ENCODE measurements around the gene UNC13D.

UNC13D gene

GRCh38 chr17:75832652-75833400 lies 11.4 kb downstream of the UNC13D start:
- peak; percentile 51 for DNase-seq

- peak; percentile 76 for DNase-seq
These were observed 12.0 kb downstream of the UNC13D start for GRCh38 chr17:75832164-75832651.

- no peak for DNase-seq
These were observed 13.1 kb downstream of the UNC13D start for GRCh38 chr17:75831032-75831571.

- peak; percentile 31 for DNase-seq
These were observed 13.8 kb downstream of the UNC13D start for GRCh38 chr17:75830164-75831031.

DNA sequence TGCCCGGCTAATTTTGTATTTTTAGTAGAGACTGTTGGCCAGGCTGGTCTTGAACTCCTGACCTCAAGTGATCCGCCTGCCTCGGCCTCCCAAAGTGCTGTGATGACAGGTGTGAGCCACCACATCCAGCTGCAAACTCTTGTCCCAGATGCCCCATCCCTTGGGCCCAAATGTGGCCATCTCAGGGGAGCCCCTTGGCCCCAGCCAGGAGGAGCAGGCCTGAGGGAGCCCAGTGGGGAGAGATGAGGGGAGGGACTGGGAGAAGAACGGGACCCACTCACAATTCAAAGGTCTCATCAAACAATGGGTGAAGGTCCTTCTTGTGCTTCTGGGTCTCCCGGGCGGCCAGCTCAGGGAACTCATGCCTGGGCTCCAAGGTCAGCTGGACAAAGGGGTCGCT lies 14.5 kb downstream of the UNC13D start:
- no peak for DNase-seq

DNA sequence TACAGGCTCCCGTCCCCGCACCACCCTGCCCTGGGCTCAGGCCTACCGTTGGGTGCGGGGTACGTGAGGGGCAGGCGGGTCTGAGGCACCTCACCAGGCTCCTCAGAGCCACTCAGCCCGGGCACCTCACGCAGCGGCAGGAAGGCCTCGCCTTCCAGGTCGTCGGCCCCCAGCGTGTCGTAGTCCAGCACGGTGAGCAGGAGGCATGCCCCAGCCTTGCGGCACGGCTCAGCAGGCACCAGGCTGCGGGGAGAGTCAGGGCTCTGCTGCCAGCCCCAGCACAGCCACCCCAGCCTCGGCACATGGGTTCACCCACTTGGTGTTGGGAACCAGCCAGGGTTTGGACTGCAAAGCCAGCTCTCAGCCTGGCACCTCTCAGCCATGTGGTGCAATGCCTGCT lies 15.5 kb downstream of the UNC13D start:
- no peak for DNase-seq

DNA sequence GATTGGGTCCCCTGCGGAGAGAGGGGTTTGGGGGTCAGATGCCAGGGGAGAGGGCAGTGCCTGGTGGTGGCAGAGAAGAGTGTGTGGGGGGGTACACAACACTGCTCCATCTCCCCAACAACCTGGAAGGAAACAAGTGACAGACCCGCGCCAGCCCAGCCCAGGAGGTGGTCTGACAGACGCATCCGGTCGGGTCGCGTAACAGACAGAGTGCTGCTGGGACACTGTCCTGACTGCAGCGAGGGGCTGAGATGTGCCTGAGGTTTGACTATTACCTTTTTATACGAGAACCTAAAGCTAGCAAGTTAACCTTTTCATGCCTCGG lies 16.2 kb downstream of the UNC13D start:
- DNase-seq: no peak

GRCh38 chr17:75827308-75828075 lies 16.7 kb downstream of the UNC13D start:
- DNase-seq: peak; percentile 79

DNA sequence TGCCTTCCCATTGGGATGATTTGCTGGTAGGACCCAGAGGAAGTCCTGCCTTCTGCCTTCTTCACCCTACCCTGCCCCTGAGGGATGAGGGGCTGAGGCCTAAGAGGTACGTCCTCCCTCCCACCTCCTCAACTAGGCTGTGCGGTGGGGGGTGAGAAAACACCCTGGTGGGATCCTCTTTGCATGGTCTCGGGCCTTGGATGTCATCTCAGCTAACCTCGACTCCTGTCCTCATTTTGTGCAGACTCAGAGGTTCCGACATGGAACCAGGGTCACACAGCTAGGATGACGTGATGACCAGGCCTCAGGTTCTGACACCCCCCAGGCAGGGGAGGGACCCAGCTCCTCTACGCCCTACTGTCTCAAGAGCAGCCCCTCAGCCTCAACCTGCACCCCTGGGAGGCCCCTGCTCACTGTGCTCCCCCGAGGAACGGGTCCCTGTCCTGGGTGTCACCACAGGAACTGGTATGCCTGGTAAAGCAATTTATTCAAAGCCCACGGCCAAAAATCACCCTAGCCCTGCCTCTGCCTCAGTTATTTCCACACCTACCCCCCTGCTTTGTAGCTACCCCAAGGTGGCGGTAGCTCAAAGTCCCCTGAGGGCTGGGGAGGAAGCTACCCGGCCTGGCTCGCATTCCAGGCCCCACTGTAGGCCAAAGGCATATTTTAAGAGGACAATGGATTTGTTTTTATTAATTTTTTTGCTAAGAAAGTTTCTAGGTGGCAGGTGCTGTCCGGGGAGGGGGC lies 17.5 kb downstream of the UNC13D start:
- no peak for DNase-seq

DNA sequence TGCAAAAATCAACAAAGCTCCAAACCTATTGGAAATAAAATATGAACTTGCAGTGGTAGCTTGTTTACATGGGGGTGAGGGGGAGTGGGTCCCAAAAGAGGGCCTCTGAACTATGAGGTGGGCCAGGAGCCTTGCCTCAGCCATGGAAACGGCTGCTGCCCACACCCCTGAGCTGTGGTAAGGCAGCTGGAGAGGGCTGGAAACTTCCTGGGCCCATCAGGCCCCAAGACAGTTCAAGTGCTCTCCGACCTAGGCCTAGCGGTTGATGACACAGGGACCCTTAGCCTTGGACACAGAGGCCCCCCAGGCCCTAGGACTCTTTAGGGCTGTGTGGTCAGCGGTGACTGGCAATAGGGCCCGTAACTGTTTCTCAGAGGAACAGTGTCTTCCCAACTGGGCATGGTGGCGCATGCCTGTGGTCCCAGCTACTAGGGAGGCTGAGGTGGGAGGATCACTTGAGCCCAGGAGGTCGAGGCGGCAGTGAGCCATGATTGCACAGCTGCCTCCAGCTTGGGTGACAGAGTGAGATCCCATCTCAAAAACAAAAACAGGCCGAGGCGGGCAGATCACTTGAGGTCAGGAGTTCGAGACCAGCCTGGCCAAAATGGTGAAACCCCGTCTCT lies 18.3 kb downstream of the UNC13D start:
- DNase-seq: no peak

- DNase-seq: no peak
These were observed 19.1 kb downstream of the UNC13D start for GRCh38 chr17:75825149-75825552.

DNA sequence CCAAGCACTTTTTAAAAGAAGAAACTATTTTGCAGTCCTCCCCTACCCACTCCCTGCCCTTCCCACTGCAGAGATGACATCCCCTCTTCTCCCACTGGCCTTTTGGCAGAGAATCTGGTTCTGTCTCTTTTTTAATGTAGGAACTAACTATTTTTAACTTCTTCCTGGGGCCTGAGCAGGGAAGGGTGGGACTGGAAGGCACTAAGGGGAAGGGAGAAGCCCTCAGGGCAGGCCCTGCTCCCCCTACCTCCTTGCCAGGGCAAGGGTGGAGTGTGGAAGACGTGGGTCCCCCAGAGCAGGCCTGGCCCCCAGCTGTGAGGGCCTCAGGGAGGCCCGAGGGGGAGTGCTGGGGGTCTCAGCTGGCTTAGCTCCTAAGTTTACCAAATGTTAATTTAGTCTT lies 19.5 kb downstream of the UNC13D start:
- DNase-seq: no peak

DNA sequence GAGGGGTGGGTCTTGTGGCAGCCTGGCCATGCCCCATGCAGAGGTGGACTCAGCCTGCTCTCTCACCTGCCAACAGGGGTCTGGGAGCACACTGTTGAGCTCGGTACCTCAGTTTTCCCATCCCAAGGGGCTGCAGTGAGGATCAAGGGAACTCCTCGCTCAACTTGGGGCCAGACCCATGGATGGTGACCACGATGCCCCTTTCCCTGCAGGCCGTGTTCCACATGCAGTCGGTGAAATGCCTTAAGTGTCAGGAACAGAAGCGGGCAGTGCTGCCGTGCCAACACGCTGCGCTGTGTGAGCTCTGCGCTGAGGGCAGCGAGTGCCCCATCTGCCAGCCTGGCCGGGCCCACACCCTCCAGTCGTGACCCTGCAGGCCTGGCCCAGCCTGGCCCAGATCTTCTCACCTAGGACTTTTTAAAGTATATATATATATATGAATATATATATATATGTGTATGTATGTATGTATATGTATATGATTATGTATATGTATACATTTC lies 20.1 kb downstream of the UNC13D start:
- DNase-seq: no peak

- no peak for DNase-seq
These were observed 20.8 kb downstream of the UNC13D start for GRCh38 chr17:75823257-75824041.

DNA sequence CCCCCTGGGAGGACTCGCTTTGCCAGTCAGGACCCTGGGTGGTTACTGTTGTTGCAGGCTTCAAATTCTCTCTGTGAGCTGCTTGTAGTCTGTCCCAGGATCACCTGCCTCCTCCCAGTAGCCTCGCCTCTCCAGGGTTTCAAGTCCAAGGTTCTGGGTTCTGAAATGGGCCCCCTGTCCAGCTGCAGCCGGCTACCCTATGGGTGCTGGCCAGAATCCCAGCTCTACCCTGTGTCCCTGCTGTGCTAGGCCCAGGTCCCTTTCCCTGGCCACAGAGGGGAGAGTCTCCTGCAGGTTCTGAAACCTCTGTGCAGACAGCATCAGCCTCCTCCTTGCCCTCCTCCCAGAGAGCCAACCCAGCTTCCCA lies 21.4 kb downstream of the UNC13D start:
- no peak for DNase-seq

GRCh38 chr17:75822119-75822799 lies 21.9 kb downstream of the UNC13D start:
- DNase-seq: peak; percentile 49

- no peak for DNase-seq
These were observed 22.7 kb downstream of the UNC13D start for GRCh38 chr17:75821552-75821951.

GRCh38 chr17:75820094-75821080 lies 23.8 kb downstream of the UNC13D start:
- no peak for DNase-seq

DNA sequence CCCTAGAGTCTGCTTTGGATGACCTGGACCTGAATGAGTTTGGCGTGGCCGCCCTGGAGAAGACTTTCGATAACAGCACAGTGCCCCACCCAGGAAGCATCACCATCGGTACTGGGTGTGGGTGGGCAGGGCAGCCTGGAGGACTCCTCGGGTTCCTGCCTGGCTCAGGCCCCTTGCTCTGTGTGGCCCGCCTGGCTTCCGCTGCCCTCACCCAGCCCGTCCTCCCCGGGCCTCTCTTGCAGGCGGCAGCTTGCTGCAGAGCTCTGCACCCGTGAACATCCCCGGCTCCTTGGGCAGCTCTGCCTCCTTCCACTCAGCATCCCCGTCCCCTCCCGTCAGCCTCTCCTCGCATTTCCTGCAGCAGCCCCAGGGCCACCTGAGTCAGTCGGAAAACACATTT lies 24.5 kb downstream of the UNC13D start:
- DNase-seq: no peak

Measured in CD4-positive, alpha-beta T cell treated with Interleukin-17A for 1 hour (primary cell).